ENCODE data around the gene PSORS1C1. TPM values are rescaled to one million over a fixed set of nuclear protein-coding genes. Genes with fewer than 3 reads are reported as not detected.
"Not testable (repeated sequence)": the region's sequence is repeated elsewhere in the genome, so short reads cannot be mapped to it uniquely, and the experiment has no call there.

Gene PSORS1C1
- total RNA-seq, 1 experiment from 2014 or later: 0.48 TPM

DNA sequence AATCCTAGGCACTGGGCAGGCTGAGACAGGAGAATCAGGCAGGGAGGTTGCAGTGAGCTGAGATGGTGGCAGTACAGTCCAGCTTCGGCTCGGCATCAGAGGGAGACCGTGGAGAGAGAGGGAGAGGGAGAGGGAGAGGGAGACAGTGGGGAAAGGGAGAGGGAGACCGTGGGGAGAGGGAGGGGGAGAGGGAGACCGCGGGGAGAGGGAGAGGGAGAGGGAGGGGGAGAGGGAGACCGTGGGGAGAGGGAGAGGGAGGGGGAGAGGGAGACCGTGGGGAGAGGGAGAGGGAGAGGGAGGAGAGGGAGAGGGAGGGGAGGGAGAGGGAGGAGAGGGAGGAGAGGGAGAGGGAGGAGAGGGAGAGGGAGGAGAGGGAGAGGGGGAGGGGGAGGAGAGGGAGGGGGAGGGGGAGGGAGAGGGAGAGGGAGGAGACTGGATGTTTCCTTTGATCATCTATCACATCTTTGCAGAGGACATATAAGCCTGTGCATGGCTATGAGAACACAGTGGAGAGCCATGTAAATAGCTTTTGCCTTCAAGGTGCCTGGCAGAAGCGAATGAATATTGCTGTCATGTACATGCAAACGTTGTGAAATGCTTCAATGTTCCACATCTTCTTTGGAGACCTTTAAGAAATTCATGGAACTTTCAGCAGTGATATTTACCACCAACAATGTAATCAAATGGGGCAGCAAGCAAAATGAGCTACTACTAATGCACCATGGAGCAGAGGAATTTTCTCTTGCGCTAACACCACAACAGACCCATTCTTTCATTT is 46.5 kb upstream of the PSORS1C1 start:
- H3K4me1 ChIP-seq (ENCODE audit: insufficient read depth, low read length); H3K23me2 ChIP-seq (ENCODE audit: insufficient read length, low read depth, low read length, poor library complexity, severe bottlenecking); H3K14ac ChIP-seq (ENCODE audit: insufficient read depth, low read length); H2BK5ac ChIP-seq (ENCODE audit: insufficient read length, low read length); H3T11ph ChIP-seq (ENCODE audit: low read length); H3K4me2 ChIP-seq (ENCODE audit: insufficient read depth, insufficient read length, low read length); H4K91ac ChIP-seq (ENCODE audit: insufficient read length, low read depth, low read length); H2AK5ac ChIP-seq (ENCODE audit: insufficient read length, low read length); H4K5ac ChIP-seq (ENCODE audit: insufficient read length, low read depth, low read length); H4K20me1 ChIP-seq (ENCODE audit: control insufficient read depth, insufficient read depth, insufficient read length); H2BK20ac ChIP-seq (ENCODE audit: low read depth, low read length, poor library complexity, severe bottlenecking); DNase-seq; H2AFZ ChIP-seq (ENCODE audit: low read length); H3K27ac ChIP-seq (ENCODE audit: insufficient read length, low read depth, low read length); H3K56ac ChIP-seq (ENCODE audit: insufficient read length, low read depth, low read length); H3K9ac ChIP-seq (ENCODE audit: extremely low read depth, insufficient read length, low read length); H3K27ac Mint-ChIP-seq; H3K79me1 ChIP-seq (ENCODE audit: insufficient read depth, low read depth, low read length, poor library complexity, severe bottlenecking); H3K27me3 Mint-ChIP-seq (ENCODE audit: low read depth); H3K79me2 ChIP-seq (ENCODE audit: insufficient read depth, low read length); H3K36me3 Mint-ChIP-seq (ENCODE audit: insufficient read depth in 1 of 3, low read depth in 3 of 3); H3K18ac ChIP-seq (ENCODE audit: insufficient read length, low read depth, low read length); H2BK120ac ChIP-seq (ENCODE audit: low read depth, low read length, poor library complexity, severe bottlenecking); H3K23ac ChIP-seq (ENCODE audit: insufficient read length, low read depth, low read length); H4K8ac ChIP-seq (replicated peaks; ENCODE audit: insufficient read length, low read depth, low read length); H3K4ac ChIP-seq (ENCODE audit: low read depth, low read length); H3K4me3 Mint-ChIP-seq; H2BK15ac ChIP-seq (ENCODE audit: low read depth, low read length); H3K9me3 ChIP-seq (ENCODE audit: control insufficient read depth, low read depth, low read length); H2BK12ac ChIP-seq (ENCODE audit: insufficient read length, low read depth, low read length); H3K9me3 Mint-ChIP-seq; H3K27me3 ChIP-seq (ENCODE audit: insufficient read depth, low read length): not testable (repeated sequence)
- peaks cover 35 to 37% of the 10 kb centered on the region in 2 experiments for H3K4me1 Mint-ChIP-seq
- no CpG with 5 or more reads among the region's 11 CpGs for WGBS (ENCODE audit: extremely low coverage, insufficient read length, low lambda C conversion rate)
